Keratinocyte (primary cell): ENCODE measurements around the gene NECTIN2. TPM values are rescaled to one million over a fixed set of nuclear protein-coding genes. Genes with fewer than 3 reads are reported as not detected.

Source experiments
- DNase-seq: peaks from one replicate; pipeline ENCODE4 v3.0.0-alpha.2; 2011; ENCODE audit warnings: low read depth, missing footprints, low spot score
- FAIRE-seq: peaks from 2 replicates; lab custom pipeline; 2011; peaks lifted over from hg19 to GRCh38; lab: Jason Lieb, UNC
- H2AFZ ChIP-seq: 2 replicates; pipeline ENCODE4 v1.6.0; 2012; ENCODE audit warnings: low read length, control low read depth, inconsistent platforms; ENCODE audit not compliant: control insufficient read depth
- H3K27ac ChIP-seq: 2 replicates; pipeline ENCODE4 v1.5.1; 2011; ENCODE audit warnings: low read length; ENCODE audit not compliant: control insufficient read depth, insufficient read depth
- H3K27me3 ChIP-seq: 3 replicates; pipeline ENCODE4 v1.6.0; 2011; ENCODE audit warnings: low read length; ENCODE audit not compliant: control insufficient read depth, insufficient read depth; ENCODE audit errors: extremely low read depth
- H3K36me3 ChIP-seq, 2 experiments: 2 replicates in 1 of 2; 3 replicates in 1 of 2; pipeline ENCODE4 v1.5.1; 2011; ENCODE audit warnings: low read length in 2 of 2, mild to moderate bottlenecking in 1 of 2; ENCODE audit not compliant: control insufficient read depth in 2 of 2, insufficient read depth in 2 of 2; ENCODE audit errors: extremely low read depth in 1 of 2
- H3K4me1 ChIP-seq: 3 replicates; pipeline ENCODE4 v1.5.1; 2011; ENCODE audit warnings: low read length; ENCODE audit not compliant: control insufficient read depth, insufficient read depth; ENCODE audit errors: extremely low read depth
- H3K4me2 ChIP-seq: 3 replicates; pipeline ENCODE4 v1.6.0; 2011; ENCODE audit warnings: low read depth, low read length; ENCODE audit not compliant: control insufficient read depth, insufficient read depth; ENCODE audit errors: extremely low read depth
- H3K4me3 ChIP-seq, 3 experiments: fragments of 200-600 bp in 1 of 3; sonication (generic) in 1 of 3; 2 replicates in 2 of 3; 3 replicates in 1 of 3; pipeline ENCODE4 v1.5.1; 2011 to 2016; ENCODE audit warnings: low read length in 3 of 3, mild to moderate bottlenecking in 3 of 3, control low read depth in 2 of 3, inconsistent platforms in 1 of 3, low read depth in 1 of 3, mixed read lengths in 1 of 3, mixed run types in 1 of 3, moderate library complexity in 1 of 3; ENCODE audit not compliant: control insufficient read depth in 2 of 3, insufficient read depth in 2 of 3; ENCODE audit errors: extremely low read depth in 1 of 3
- H3K79me2 ChIP-seq: 2 replicates; pipeline ENCODE4 v1.6.0; 2012; ENCODE audit warnings: low read length; ENCODE audit not compliant: control insufficient read depth, insufficient read depth
- H3K9ac ChIP-seq: 3 replicates; pipeline ENCODE4 v1.6.0; 2011; ENCODE audit warnings: low read length; ENCODE audit not compliant: control insufficient read depth, insufficient read depth; ENCODE audit errors: extremely low read depth
- H3K9me1 ChIP-seq: 3 replicates; pipeline ENCODE4 v1.6.0; 2011; ENCODE audit warnings: low read length; ENCODE audit not compliant: control insufficient read depth, insufficient read depth; ENCODE audit errors: extremely low read depth
- H3K9me3 ChIP-seq: 2 replicates; pipeline ENCODE4 v1.5.1; 2012; ENCODE audit warnings: low read depth, low read length; ENCODE audit not compliant: control insufficient read depth
- H4K20me1 ChIP-seq: 3 replicates; pipeline ENCODE4 v1.6.0; 2011; ENCODE audit warnings: low read length; ENCODE audit not compliant: control insufficient read depth, insufficient read depth; ENCODE audit errors: extremely low read depth
- EZH2 ChIP-seq: IDR thresholded peaks from one replicate; pipeline ENCODE4 v1.6.1; 2012; ENCODE audit warnings: inconsistent platforms, mild to moderate bottlenecking, low read length, moderate library complexity
- dilution Hi-C: fragments of 300-500 bp; cut with MboI; formaldehyde crosslinking; loops from one replicate; pipeline ENCODE4 v1.7.0; 2020; ENCODE audit warnings: low sequenced_read_pairs; ENCODE audit not compliant: extremely low pct_ligation_motif_present
- polyA plus RNA-seq, 5 experiments: library from polyadenylated mRNA; depleted of rRNA in 3 of 5; stranded (reverse) in 3 of 5; stranded (forward) in 1 of 5; unstranded in 1 of 5; fragments of >200 nt; gene quantifications; 1 replicate in 1 of 5; 2 replicates in 3 of 5; 3 replicates in 1 of 5; pipeline versions ENCODE4 v1.2.1 to v1.2.3, GENCODE V29; 2011 to 2012; ENCODE audit warnings: missing spikeins in 2 of 5, low read depth in 1 of 5, low replicate concordance in 1 of 5
- TF ChIP-seq, protein P1 (sequence below), 3 experiments: IDR thresholded peaks in 1 of 3; conservative IDR thresholded peaks in 1 of 3; optimal IDR thresholded peaks in 1 of 3; 2 replicates in 2 of 3; 3 replicates in 1 of 3; pipeline versions ENCODE3 to v1.5.1; 2011; ENCODE audit warnings: low read length in 3 of 3, mild to moderate bottlenecking in 3 of 3, moderate library complexity in 2 of 3, control low read depth in 1 of 3, inconsistent platforms in 1 of 3; ENCODE audit not compliant: insufficient read depth in 2 of 3; ENCODE audit errors: extremely low read depth in 1 of 3

Gene NECTIN2
- polyA plus RNA-seq, 1 donor (not counting 4 experiments of a cell fraction or from before 2014, with no cell fraction given) = 26.8 TPM

DNA sequence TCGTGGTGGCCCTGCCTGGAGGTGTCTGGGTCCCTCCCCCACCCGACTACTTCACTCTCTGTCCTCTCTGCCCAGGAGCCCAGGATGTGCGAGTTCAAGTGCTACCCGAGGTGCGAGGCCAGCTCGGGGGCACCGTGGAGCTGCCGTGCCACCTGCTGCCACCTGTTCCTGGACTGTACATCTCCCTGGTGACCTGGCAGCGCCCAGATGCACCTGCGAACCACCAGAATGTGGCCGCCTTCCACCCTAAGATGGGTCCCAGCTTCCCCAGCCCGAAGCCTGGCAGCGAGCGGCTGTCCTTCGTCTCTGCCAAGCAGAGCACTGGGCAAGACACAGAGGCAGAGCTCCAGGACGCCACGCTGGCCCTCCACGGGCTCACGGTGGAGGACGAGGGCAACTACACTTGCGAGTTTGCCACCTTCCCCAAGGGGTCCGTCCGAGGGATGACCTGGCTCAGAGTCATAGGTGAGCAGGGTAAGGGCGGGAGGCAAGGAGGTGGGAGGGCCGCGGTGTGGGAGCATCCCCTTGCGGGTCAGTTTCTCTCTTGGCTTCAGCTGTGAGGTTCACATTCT is 19.2 kb downstream of the NECTIN2 start:
- Histone ChIP-seq H3K27ac (no peak overlapping the region), H3K9me1 (no peaks in the 10 kb centered on the region), H4K20me1 (no peaks in the 10 kb centered on the region), H3K4me1 (no peaks in the 10 kb centered on the region), H3K79me2 (no peaks in the 10 kb centered on the region), H3K9ac (no peak overlapping the region), H3K36me3 (peaks cover 5 to 9% of the 10 kb centered on the region in 2 experiments), H3K4me3 (no peak overlapping the region), H3K27me3 (no peaks in the 10 kb centered on the region), H3K4me2 (no peak overlapping the region), H3K9me3 (no peaks in the 10 kb centered on the region), H2AFZ (no peak overlapping the region)
- TF ChIP-seq EZH2 = no peak
- TF ChIP-seq, protein P1, sequence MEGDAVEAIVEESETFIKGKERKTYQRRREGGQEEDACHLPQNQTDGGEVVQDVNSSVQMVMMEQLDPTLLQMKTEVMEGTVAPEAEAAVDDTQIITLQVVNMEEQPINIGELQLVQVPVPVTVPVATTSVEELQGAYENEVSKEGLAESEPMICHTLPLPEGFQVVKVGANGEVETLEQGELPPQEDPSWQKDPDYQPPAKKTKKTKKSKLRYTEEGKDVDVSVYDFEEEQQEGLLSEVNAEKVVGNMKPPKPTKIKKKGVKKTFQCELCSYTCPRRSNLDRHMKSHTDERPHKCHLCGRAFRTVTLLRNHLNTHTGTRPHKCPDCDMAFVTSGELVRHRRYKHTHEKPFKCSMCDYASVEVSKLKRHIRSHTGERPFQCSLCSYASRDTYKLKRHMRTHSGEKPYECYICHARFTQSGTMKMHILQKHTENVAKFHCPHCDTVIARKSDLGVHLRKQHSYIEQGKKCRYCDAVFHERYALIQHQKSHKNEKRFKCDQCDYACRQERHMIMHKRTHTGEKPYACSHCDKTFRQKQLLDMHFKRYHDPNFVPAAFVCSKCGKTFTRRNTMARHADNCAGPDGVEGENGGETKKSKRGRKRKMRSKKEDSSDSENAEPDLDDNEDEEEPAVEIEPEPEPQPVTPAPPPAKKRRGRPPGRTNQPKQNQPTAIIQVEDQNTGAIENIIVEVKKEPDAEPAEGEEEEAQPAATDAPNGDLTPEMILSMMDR (optimal IDR thresholded peaks at IDR 0.05 in 1 of 3, IDR thresholded peaks at IDR 0.05 in 1 of 3, conservative IDR thresholded peaks at IDR 0.05 in 1 of 3; ENCODE audit: extremely low read depth in 1 of 3, insufficient read depth in 2 of 3, low read length in 3 of 3) = no peak
- dilution Hi-C loops = no loop called here
- FAIRE-seq (no peak), DNase-seq (no peak)

DNA sequence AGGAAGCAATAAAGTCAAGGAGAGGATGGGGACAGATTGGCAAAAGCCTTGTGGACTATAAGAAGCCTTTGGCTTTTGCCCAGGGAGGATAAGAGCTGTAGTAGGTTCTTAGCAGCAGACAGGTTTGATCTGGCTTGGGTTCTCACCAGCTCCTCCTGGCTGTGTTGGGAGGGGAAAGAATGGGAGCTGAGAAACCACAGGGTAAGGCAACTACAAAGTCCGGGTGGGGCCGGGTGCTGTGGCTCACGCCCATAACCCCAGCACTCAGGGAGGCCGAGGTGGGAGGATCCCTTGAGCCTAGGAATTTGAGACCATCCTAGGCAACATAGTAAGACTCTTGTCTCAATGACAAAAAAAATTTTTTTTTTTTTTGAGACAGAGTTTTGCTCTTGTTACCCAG is 20.6 kb downstream of the NECTIN2 start:
- no peak for TF ChIP-seq EZH2
- TF ChIP-seq, protein P1 (optimal IDR thresholded peaks at IDR 0.05 in 1 of 3, IDR thresholded peaks at IDR 0.05 in 1 of 3, conservative IDR thresholded peaks at IDR 0.05 in 1 of 3; ENCODE audit: extremely low read depth in 1 of 3, insufficient read depth in 2 of 3, low read length in 3 of 3) = no peak
- H3K27ac ChIP-seq = no peak overlapping the region
- no peak overlapping the region for H2AFZ ChIP-seq
- no peak overlapping the region for H3K4me3 ChIP-seq
- no peak overlapping the region for H3K9ac ChIP-seq
- H3K4me2 ChIP-seq = no peak overlapping the region
- peaks cover 5 to 9% of the 10 kb centered on the region in 2 experiments for H3K36me3 ChIP-seq
- no peak for DNase-seq
- H3K4me1 ChIP-seq = no peaks in the 10 kb centered on the region
- H3K79me2 ChIP-seq = no peaks in the 10 kb centered on the region
- H3K9me1 ChIP-seq = no peaks in the 10 kb centered on the region
- dilution Hi-C loops = no loop called here
- no peaks in the 10 kb centered on the region for H3K27me3 ChIP-seq
- no peaks in the 10 kb centered on the region for H4K20me1 ChIP-seq
- no peaks in the 10 kb centered on the region for H3K9me3 ChIP-seq
- no peak for FAIRE-seq
